K562 (cell line): ENCODE results near the gene EIF3I. TPM values are rescaled to one million over a fixed set of nuclear protein-coding genes. Genes with fewer than 3 reads are reported as not detected.

Experiments used
- DACH1 ChIP-seq: fragments of 450-650 bp; IDR thresholded peaks from 2 replicates; pipeline ENCODE4 v1.6.1; 2018; ENCODE audit not compliant: partially characterized antibody
- HOXB6 ChIP-seq: fragments of 250-450 bp; sonication (Bioruptor Pico); IDR thresholded peaks from 2 replicates; pipeline ENCODE4 v1.5.1; 2022; ENCODE audit warnings: mild to moderate bottlenecking, borderline replicate concordance
- JUN ChIP-seq, 2 experiments: sonication (generic) in 1 of 2; formaldehyde crosslinking in 1 of 2; IDR thresholded peaks; 2 replicates each; pipeline versions ENCODE4 v1.6.1 to v1.8.0; 2012 to 2022; ENCODE audit warnings: borderline replicate concordance in 2 of 2, mild to moderate bottlenecking in 2 of 2, improper control_type of control experiment in 1 of 2, low read depth in 1 of 2, low read length in 1 of 2, missing genetic modification reagents in 1 of 2
- MYC ChIP-seq, 2 experiments: fragments of 250-450 bp in 1 of 2; sonication (Bioruptor Pico) in 1 of 2; IDR thresholded peaks; 2 replicates each; pipeline versions ENCODE4 v1.5.1 to v1.6.1; 2012 to 2021; ENCODE audit warnings: low read depth in 2 of 2, borderline replicate concordance in 1 of 2, improper control_type of control experiment in 1 of 2, low read length in 1 of 2, mild to moderate bottlenecking in 1 of 2, moderate library complexity in 1 of 2
- NR2C2 ChIP-seq, 2 experiments: fragments of 200-800 bp in 1 of 2; sonication (Bioruptor generic) in 1 of 2; sonication (generic) in 1 of 2; formaldehyde crosslinking in 1 of 2; IDR thresholded peaks; 2 replicates each; pipeline versions ENCODE4 v1.6.1 to v1.8.0; 2016 to 2022; ENCODE audit warnings: mild to moderate bottlenecking in 1 of 2, missing compliant biosample characterization in 1 of 2, missing genetic modification characterization in 1 of 2, missing genetic modification reagents in 1 of 2
- SIN3B ChIP-seq: fragments of 450-650 bp; IDR thresholded peaks from 2 replicates; pipeline ENCODE4 v1.6.1; 2017; ENCODE audit warnings: low read depth, mild to moderate bottlenecking, moderate library complexity
- SNRNP70 ChIP-seq: fragments of 200-400 bp; formaldehyde crosslinking; optimal IDR thresholded peaks from 2 replicates; pipeline ENCODE3; 2017; ENCODE audit warnings: low read depth, low read length
- ZNF316 ChIP-seq: fragments of 450-650 bp; IDR thresholded peaks from 2 replicates; pipeline ENCODE4 v1.6.1; 2016
- polyA plus RNA-seq, 8 experiments: library from polyadenylated mRNA; depleted of rRNA in 4 of 8; stranded (reverse) in 5 of 8; unstranded in 3 of 8; fragments of >200 nt; fragmentation: Nextera tagmentation in 2 of 8; fragmentation: Illumina TruSeq in 1 of 8; extraction: Ambion mirVana in 2 of 8; extraction: Trizol in 1 of 8; gene quantifications; 2 replicates each; pipeline versions ENCODE4 v1.2.1 to v1.2.3, GENCODE V29; 2011 to 2014; ENCODE audit warnings: inconsistent platforms in 1 of 8, missing spikeins in 1 of 8
- total RNA-seq, 7 experiments: library from RNA; depleted of rRNA in 6 of 7; stranded (reverse); fragments of >200 nt in 6 of 7; fragmentation: Illumina TruSeq in 2 of 7; extraction: Trizol in 2 of 7; gene quantifications; 2 replicates each; pipeline versions ENCODE4 v1.2.1 to v1.2.3, GENCODE V29; 2011 to 2021; ENCODE audit warnings: low replicate concordance in 1 of 7
- TF ChIP-seq, protein P1 (sequence below): fragments of 450-650 bp; IDR thresholded peaks from 2 replicates; pipeline ENCODE4 v1.6.1; 2016; ENCODE audit warnings: mild to moderate bottlenecking, moderate library complexity
- TF ChIP-seq, protein P2 (sequence below): fragments of 250-450 bp; sonication (Bioruptor Pico); IDR thresholded peaks from 2 replicates; pipeline ENCODE4 v1.4.0; 2020; ENCODE audit warnings: mild to moderate bottlenecking, moderate library complexity

The EIF3I gene
- total and polyA plus RNA-seq, 9 of the 15 experiments (the other 6 are each of a cell fraction or from before 2014, with no cell fraction given) = 414 to 1,526 (median 635) TPM

DNA sequence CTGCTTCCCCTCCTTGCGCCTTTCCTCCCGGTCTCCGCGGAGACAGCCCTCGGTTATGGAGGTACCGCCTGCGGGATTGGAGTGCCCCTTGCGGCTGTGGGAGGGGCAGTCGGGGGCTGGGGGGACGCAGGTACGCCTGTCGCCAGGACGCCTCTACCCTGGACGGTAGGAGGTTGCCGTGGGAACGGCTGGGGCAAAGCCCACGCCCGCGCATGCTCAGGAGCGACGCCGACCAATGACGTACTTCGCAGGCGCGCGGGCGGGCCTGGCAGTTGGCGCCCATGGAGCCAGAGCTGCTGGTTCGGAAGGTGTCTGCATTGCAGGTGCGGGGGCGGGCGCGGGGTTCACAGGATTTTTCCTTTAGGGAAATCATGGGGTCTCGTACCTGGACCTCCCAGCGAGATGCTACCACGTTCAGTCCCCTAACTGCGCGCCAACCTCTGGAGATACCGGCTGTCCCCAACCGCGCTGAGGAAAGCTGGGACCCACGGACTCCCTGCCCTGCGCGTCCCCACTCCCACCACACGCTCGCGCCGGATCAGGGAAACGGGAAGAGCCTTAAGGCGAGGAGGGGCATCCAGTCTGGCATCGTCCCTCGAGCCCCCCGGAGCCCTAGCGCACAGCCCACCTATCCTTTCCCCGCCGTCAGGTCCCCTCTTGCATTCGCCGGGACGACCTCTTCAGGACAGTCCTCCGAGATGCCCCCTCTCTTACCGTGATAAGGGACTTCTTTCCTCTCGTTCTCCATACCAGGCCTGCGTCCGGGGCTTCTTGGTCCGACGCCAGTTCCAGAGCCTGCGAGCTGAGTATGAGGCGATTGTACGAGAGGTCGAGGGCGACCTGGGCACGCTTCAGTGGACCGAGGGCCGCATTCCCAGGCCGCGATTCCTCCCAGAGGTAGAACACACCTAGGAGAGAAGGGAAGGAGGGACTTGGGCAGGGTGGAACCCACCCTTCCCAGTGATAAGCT lies 16.5 kb upstream of the EIF3I start, which contains the start of gene IQCC (continued):
- TF ChIP-seq MYC (IDR thresholded peaks at IDR 0.05; ENCODE audit: low read depth, low read length) (peak; percentile 84), MYC (CRISPR knock-in tag; IDR thresholded peaks at IDR 0.05; ENCODE audit: borderline replicate concordance, low read depth) (peak; percentile 24; the same call in 1 of the 2 replicates), SIN3B (peak; percentile 95), ZNF316 (no peak), SNRNP70 (no peak), JUN (IDR thresholded peaks at IDR 0.05; ENCODE audit: borderline replicate concordance, low read depth, low read length) (peak; percentile 65; the same call in 1 of the 2 replicates), JUN (CRISPR knock-in tag; IDR thresholded peaks at IDR 0.05; ENCODE audit: borderline replicate concordance) (peak; percentile 74; the same call in 1 of the 2 replicates), NR2C2 (CRISPR knock-in tag; IDR thresholded peaks at IDR 0.05) (peak; percentile 35; the same call in 1 of the 2 replicates), NR2C2 (tag; IDR thresholded peaks at IDR 0.05) (no peak), DACH1 (no peak), HOXB6 (CRISPR knock-in tag) (no peak)
- TF ChIP-seq, protein P1, sequence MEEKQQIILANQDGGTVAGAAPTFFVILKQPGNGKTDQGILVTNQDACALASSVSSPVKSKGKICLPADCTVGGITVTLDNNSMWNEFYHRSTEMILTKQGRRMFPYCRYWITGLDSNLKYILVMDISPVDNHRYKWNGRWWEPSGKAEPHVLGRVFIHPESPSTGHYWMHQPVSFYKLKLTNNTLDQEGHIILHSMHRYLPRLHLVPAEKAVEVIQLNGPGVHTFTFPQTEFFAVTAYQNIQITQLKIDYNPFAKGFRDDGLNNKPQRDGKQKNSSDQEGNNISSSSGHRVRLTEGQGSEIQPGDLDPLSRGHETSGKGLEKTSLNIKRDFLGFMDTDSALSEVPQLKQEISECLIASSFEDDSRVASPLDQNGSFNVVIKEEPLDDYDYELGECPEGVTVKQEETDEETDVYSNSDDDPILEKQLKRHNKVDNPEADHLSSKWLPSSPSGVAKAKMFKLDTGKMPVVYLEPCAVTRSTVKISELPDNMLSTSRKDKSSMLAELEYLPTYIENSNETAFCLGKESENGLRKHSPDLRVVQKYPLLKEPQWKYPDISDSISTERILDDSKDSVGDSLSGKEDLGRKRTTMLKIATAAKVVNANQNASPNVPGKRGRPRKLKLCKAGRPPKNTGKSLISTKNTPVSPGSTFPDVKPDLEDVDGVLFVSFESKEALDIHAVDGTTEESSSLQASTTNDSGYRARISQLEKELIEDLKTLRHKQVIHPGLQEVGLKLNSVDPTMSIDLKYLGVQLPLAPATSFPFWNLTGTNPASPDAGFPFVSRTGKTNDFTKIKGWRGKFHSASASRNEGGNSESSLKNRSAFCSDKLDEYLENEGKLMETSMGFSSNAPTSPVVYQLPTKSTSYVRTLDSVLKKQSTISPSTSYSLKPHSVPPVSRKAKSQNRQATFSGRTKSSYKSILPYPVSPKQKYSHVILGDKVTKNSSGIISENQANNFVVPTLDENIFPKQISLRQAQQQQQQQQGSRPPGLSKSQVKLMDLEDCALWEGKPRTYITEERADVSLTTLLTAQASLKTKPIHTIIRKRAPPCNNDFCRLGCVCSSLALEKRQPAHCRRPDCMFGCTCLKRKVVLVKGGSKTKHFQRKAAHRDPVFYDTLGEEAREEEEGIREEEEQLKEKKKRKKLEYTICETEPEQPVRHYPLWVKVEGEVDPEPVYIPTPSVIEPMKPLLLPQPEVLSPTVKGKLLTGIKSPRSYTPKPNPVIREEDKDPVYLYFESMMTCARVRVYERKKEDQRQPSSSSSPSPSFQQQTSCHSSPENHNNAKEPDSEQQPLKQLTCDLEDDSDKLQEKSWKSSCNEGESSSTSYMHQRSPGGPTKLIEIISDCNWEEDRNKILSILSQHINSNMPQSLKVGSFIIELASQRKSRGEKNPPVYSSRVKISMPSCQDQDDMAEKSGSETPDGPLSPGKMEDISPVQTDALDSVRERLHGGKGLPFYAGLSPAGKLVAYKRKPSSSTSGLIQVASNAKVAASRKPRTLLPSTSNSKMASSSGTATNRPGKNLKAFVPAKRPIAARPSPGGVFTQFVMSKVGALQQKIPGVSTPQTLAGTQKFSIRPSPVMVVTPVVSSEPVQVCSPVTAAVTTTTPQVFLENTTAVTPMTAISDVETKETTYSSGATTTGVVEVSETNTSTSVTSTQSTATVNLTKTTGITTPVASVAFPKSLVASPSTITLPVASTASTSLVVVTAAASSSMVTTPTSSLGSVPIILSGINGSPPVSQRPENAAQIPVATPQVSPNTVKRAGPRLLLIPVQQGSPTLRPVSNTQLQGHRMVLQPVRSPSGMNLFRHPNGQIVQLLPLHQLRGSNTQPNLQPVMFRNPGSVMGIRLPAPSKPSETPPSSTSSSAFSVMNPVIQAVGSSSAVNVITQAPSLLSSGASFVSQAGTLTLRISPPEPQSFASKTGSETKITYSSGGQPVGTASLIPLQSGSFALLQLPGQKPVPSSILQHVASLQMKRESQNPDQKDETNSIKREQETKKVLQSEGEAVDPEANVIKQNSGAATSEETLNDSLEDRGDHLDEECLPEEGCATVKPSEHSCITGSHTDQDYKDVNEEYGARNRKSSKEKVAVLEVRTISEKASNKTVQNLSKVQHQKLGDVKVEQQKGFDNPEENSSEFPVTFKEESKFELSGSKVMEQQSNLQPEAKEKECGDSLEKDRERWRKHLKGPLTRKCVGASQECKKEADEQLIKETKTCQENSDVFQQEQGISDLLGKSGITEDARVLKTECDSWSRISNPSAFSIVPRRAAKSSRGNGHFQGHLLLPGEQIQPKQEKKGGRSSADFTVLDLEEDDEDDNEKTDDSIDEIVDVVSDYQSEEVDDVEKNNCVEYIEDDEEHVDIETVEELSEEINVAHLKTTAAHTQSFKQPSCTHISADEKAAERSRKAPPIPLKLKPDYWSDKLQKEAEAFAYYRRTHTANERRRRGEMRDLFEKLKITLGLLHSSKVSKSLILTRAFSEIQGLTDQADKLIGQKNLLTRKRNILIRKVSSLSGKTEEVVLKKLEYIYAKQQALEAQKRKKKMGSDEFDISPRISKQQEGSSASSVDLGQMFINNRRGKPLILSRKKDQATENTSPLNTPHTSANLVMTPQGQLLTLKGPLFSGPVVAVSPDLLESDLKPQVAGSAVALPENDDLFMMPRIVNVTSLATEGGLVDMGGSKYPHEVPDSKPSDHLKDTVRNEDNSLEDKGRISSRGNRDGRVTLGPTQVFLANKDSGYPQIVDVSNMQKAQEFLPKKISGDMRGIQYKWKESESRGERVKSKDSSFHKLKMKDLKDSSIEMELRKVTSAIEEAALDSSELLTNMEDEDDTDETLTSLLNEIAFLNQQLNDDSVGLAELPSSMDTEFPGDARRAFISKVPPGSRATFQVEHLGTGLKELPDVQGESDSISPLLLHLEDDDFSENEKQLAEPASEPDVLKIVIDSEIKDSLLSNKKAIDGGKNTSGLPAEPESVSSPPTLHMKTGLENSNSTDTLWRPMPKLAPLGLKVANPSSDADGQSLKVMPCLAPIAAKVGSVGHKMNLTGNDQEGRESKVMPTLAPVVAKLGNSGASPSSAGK = no peak; the same call in 1 of the 2 replicates
- TF ChIP-seq, protein P2, sequence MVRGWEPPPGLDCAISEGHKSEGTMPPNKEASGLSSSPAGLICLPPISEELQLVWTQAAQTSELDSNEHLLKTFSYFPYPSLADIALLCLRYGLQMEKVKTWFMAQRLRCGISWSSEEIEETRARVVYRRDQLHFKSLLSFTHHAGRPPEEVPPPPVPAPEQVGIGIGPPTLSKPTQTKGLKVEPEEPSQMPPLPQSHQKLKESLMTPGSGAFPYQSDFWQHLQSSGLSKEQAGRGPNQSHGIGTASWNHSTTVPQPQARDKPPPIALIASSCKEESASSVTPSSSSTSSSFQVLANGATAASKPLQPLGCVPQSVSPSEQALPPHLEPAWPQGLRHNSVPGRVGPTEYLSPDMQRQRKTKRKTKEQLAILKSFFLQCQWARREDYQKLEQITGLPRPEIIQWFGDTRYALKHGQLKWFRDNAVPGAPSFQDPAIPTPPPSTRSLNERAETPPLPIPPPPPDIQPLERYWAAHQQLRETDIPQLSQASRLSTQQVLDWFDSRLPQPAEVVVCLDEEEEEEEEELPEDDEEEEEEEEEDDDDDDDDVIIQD = no peak
